GM18502 (cell line): Measurements from ENCODE around the gene STX8.

Experiments used
- ATAC-seq: cut with Tn5 transposase; IDR thresholded peaks from one replicate; pipeline ENCODE4 v1.9.1; 2021; ENCODE audit warnings: mild to moderate bottlenecking; ENCODE audit not compliant: unreplicated experiment, poor library complexity

STX8 gene

DNA sequence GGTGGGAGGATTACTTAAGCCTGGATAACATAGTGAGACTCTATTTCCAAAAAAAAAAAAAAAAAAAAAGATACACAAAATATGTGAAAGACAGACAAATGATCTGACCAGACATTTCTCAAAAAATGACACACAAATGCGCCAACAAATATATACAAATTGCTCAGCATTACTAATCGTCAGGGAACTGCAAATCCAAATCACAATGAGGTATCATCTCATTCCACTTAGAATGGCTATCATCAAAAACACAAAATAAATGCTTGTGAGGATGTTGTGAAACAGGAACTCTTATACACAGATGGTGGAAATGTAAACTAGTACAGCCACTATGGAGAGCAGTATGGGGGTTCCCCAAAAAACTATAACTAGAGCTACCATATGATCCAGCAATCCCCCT, 62.4 kb downstream of the STX8 start:
- no peak for ATAC-seq

DNA sequence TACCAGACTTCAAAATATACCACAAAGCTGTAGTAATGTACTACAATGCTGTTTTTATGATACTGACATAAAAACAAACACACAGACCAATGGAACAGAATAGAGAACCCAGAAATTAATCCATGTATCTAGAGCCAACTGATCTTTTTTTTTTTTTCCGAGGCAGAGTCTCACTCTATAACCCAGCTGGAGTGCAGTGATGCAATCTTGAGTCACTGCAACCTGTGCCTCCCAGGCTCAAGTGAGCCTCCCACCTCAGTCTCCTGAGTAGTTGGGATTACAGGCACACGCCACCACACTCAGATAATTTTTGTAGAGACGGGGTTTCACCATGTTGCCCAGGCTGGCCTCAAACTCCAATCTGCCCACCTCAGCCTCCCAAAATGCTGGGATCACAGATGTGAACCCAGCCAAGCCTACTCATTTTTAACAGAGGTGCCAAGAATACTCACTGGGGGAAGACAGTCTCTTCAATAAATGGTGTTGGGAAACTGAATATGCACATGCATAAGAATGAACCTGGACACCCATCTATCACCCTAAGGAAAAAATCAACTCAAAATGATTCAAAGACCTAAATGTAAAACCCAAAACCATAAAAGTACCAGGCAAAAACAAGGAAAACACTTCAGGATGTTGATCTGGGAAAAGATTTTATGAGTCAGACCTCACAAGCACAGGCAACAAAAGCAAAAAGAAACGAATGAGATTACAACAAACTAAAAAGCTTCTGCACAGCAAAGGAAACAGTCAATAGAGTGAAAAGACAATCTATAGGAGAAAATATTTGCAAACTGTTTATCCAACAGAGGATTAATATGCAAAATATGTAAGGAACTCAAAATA, 63.1 kb downstream of the STX8 start:
- ATAC-seq = no peak

- ATAC-seq = no peak
Observed at GRCh38 chr17:9509236-9509816, 66.3 kb downstream of the STX8 start.

DNA sequence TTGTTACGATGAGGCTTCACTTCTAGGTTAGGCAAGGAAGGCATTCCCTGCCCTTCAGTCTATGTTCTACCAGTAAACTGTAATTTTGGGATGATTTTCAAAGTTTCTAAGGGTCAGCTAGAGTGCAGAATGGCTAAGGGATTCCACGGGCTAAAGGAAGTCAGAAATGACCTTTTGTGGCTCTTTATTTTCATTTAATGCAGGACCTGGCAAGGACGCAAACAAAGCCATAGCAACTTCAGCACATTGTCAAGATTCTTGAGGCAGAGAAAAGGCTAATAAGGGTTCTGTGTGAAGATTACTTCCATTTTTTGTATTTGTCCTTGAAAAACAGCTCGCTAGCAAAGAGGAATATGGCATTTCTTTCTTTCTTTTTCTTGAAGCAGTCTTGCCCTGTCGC, 76.6 kb downstream of the STX8 start:
- no peak for ATAC-seq

DNA sequence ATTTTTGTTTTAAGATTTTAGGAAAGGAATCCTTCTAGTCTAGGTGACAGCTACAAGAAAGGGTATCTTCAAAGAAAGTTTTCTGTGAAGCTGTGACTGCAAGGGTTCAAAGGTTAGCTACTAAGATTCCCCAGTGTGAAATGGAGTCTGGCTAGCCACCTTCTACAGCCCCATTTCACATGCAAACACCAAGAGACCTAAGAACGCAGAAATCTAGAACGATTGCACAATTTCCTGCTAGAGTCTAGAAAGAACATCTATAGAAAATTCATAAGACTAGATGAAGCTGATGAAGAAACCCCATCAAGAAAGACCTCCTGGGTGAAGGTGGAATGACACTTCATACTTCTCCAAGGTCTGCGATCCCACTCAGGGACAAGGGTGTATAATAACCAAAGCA, 77.1 kb downstream of the STX8 start:
- no peak for ATAC-seq

- ATAC-seq = no peak
Observed at GRCh38 chr17:9488556-9488955, 87.1 kb downstream of the STX8 start.

GRCh38 chr17:9487406-9487805, 88.2 kb downstream of the STX8 start:
- no peak for ATAC-seq

GRCh38 chr17:9484789-9485188, 90.8 kb downstream of the STX8 start:
- ATAC-seq = no peak

DNA sequence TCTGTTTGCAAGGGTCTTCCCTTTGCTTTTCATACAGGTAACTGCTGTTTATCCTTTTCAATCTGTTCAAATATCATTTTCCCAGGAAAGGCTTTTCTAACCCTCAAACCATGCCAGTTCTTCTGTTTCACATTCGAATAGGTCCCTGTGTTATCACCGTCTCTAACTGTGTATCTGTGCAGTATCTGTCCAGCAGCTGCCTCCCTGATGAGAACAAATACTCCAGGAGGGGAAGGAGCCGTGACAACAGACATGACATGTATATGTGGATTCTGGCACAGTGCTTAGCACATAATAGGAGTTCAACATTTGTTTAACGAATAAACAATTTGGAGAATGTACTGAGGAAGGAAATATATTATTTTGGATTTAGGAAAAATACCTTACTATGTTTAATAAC, 95.7 kb downstream of the STX8 start:
- ATAC-seq = no peak

GRCh38 chr17:9478889-9479288, 96.7 kb downstream of the STX8 start:
- ATAC-seq = no peak

GRCh38 chr17:9475101-9475658, 100.4 kb downstream of the STX8 start:
- no peak for ATAC-seq

GRCh38 chr17:9473711-9474110, 101.9 kb downstream of the STX8 start:
- ATAC-seq = no peak

DNA sequence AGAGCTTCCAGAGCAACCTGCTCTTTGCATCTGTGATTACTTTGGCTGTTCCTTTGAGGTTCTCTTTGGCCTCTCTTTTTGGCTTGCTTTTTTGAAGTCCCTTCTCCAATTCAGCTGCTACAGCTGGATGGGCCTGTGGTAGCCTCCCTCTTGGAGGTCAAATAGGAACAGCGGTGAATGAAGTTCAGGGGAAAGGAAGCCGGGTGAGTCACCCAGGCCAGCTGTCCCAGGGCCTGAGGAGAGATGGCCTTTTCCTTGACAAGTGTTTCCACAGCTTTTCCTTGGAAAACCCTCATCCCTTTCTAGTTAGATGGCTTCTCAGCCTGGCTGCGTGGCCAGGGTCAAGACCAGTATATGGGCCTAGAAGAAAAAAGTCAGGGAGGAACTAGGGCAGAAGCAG, 103.1 kb downstream of the STX8 start:
- no peak for ATAC-seq

- ATAC-seq = no peak
Observed at GRCh38 chr17:9472094-9472493, 103.5 kb downstream of the STX8 start.

DNA sequence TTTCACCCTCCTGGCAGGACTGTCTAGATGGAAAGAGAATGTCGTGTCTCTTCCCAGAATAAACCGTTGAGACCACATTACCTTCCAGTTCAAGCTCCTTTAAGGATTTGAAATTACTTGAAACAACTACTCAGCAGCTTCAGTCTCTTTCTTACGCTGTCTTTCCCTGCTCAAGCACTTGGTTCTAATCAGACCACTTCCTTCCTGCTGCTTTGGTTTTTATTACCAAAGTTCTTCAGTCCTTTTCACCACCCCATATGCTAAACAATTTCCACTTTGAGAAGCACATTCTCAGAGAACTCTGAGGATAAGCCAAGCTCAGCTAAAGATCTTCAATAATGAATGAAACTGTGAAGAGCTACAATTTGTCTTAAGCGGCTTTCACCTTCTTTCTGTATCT, 105.4 kb downstream of the STX8 start:
- no peak for ATAC-seq

DNA sequence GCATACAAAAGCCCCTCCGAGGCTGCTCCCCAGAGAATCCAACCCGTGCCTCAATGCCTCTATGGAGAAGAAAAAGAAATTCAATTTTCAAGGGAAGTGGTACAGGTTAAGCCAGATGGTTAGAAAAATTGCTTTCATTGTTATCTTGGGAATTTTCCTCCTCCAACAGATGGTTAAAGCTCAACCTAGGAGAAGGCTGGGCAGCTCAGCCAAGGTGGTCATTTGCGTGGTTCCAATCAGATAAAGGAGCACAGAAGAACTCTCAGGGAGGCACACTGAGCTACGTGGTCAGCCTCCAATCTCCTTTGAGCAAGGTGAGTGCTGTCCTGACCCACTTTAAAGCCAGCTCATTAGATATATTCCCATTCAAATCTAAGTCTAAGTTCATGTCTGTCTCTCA, 106.7 kb downstream of the STX8 start:
- no peak for ATAC-seq

GRCh38 chr17:9468532-9468931, 107.1 kb downstream of the STX8 start:
- no peak for ATAC-seq

GRCh38 chr17:9467518-9467917, 108.1 kb downstream of the STX8 start:
- ATAC-seq = no peak

DNA sequence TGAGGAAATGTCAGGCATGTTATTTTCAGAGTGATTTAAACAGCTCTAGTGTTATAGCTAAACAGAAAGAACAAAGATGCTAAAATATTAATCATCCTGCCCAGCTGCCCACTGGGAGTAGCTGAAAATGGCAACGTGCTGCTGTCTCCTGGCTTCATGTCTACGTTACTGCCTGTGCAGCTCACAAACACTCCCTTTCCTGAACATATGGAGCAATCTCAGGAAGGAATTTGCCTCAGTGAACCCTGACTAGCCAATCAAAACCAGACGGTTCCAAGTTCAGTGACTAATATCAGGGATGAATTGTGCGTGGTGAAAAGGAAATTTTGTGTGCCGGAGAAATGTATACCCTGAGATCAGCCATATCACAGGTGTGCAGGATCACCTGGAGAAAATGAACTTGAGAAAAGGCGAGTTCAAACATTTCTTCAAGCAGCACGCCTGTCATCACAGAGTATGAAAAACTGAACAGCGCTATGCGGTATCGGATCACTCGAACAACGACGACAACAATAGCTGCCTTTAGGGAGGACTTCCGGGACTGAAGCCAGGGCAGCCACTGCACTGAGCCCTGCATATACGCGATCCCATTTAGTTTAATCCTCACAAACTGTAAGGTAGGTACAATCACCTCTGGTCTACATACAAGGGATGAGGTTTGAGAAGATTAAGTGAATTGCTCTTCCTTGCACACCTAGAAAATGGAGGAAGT, 110.3 kb downstream of the STX8 start:
- no peak for ATAC-seq

DNA sequence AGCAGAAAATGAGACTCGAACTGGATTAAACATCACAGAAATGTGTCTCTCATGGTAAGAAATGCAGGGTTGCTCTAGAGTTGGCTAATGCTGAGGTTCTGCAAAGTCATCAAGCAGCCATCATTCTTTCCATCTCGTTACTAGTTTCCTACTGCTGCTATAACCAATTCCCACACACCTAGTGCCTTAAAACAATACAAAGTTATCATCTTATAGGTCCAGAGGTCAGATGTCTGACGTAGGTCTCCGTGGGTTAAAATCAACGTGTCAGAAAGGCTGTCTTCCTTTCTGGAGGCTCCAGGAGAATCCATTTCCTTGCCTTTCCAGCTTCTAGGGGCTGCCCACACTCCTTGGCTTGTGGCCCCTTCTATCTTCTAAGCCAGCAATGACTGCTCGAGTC, 118.6 kb downstream of the STX8 start:
- ATAC-seq = no peak

DNA sequence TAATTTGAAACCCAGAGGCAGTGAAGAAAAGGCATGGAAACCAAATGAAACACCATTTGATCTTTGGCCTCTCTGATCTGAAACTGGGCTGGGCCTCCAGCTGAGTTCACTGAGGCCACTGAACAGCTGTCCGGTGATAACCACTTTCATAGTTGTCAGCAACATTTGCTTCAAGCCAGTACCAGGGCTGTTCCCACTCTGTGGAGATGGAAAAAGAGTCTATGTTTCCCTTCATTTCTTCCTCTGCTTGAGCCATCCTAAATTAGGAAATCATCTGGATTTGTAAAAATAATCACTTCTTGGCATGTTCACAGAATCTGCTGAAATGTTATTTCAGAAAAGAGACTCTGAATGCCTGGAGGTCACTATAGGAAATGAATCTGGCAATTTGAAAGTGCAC, 119.3 kb downstream of the STX8 start:
- ATAC-seq = no peak
